SK-N-SH (cell line): ENCODE measurements around the gene SEMA3G. TPM values are rescaled to one million over a fixed set of nuclear protein-coding genes. Genes with fewer than 3 reads are reported as not detected.

ENCODE experiments used
- CTCF ChIA-PET: fragments of 300-600, 350-600 bp; formaldehyde crosslinking; extraction: SDS; loops from one replicate; lab custom pipeline; 2021; lab: Yijun Ruan, JAX
- POLR2A ChIA-PET: fragments of 350-600 bp; sonication (Branson Sonifier 250); formaldehyde crosslinking; extraction: SDS; loops from one replicate; lab custom pipeline; 2020; ENCODE audit warnings: antibody characterized with exemption, inconsistent platforms; lab: Yijun Ruan, JAX
- DNase-seq: peaks from one replicate; pipeline ENCODE4 v3.0.0; 2012
- H2AFZ ChIP-seq: fragments of 200-600 bp; sonication (generic); 2 replicates; pipeline ENCODE4 v1.8.1; 2016; ENCODE audit warnings: antibody characterized with exemption, mild to moderate bottlenecking, low read depth
- H3F3A ChIP-seq: fragments of 200-600 bp; sonication (generic); replicated peaks from 2 replicates; pipeline ENCODE3; 2016; ENCODE audit warnings: antibody characterized with exemption, mild to moderate bottlenecking; ENCODE audit not compliant: insufficient read depth
- H3K27ac ChIP-seq, 2 experiments: fragments of 200-500 bp in 1 of 2; fragments of 200-600 bp in 1 of 2; sonication (Bioruptor generic) in 1 of 2; sonication (generic), shearing (Covaris generic) in 1 of 2; 2 replicates each; pipeline versions ENCODE4 v1.5.1 to v1.6.1; 2014 to 2016; ENCODE audit warnings: low read depth in 2 of 2, inconsistent platforms in 1 of 2, low read length in 1 of 2, mild to moderate bottlenecking in 1 of 2, mixed read lengths in 1 of 2
- H3K27me3 ChIP-seq: fragments of 200-600 bp; sonication (generic), shearing (Covaris generic); 2 replicates; pipeline ENCODE4 v1.6.1; 2016; ENCODE audit warnings: mixed run types; ENCODE audit not compliant: insufficient read depth
- H3K36me3 ChIP-seq, 2 experiments: fragments of 200-500 bp in 1 of 2; fragments of 200-600 bp in 1 of 2; sonication (Bioruptor generic) in 1 of 2; sonication (generic) in 1 of 2; replicated peaks in 1 of 2; 2 replicates each; pipeline versions ENCODE3 to v1.5.1; 2014 to 2016; ENCODE audit warnings: low read length in 1 of 2, mild to moderate bottlenecking in 1 of 2; ENCODE audit not compliant: insufficient read depth in 2 of 2, control insufficient read depth in 1 of 2
- H3K4me1 ChIP-seq, 2 experiments: fragments of 200-500 bp in 1 of 2; fragments of 200-600 bp in 1 of 2; sonication (Bioruptor generic) in 1 of 2; sonication (generic), shearing (Covaris generic) in 1 of 2; 2 replicates each; pipeline versions ENCODE4 v1.5.1 to v1.6.1; 2014 to 2016; ENCODE audit warnings: low read depth in 1 of 2, low read length in 1 of 2, mixed run types in 1 of 2; ENCODE audit not compliant: insufficient read depth in 2 of 2, control insufficient read depth in 1 of 2
- H3K4me2 ChIP-seq: fragments of 200-600 bp; sonication (generic), shearing (Covaris generic); 2 replicates; pipeline ENCODE4 v1.6.1; 2017; ENCODE audit warnings: mixed run types
- H3K4me3 ChIP-seq, 2 experiments: fragments of 200-500 bp in 1 of 2; fragments of 200-600 bp in 1 of 2; sonication (Bioruptor generic) in 1 of 2; sonication (generic), shearing (Covaris generic) in 1 of 2; 2 replicates each; pipeline versions ENCODE4 v1.5.1 to v1.8.1; 2014 to 2016; ENCODE audit warnings: low read depth in 2 of 2, inconsistent platforms in 1 of 2, low read length in 1 of 2, mild to moderate bottlenecking in 1 of 2, mixed read lengths in 1 of 2, moderate library complexity in 1 of 2
- H3K79me2 ChIP-seq: fragments of 200-600 bp; sonication (generic); 2 replicates; pipeline ENCODE4 v1.8.1; 2017; ENCODE audit warnings: mild to moderate bottlenecking; ENCODE audit not compliant: insufficient read depth
- H3K9ac ChIP-seq: fragments of 200-600 bp; sonication (generic); 2 replicates; pipeline ENCODE4 v1.6.1; 2017; ENCODE audit warnings: mixed run types
- H3K9me2 ChIP-seq: fragments of 200-600 bp; sonication (generic); 2 replicates; pipeline ENCODE4 v1.6.1; 2017; ENCODE audit warnings: mixed run types
- H3K9me3 ChIP-seq: fragments of 200-600 bp; sonication (generic); 2 replicates; pipeline ENCODE4 v1.6.1; 2017; ENCODE audit warnings: mixed run types, mild to moderate bottlenecking, moderate library complexity
- H4K20me1 ChIP-seq: fragments of 200-600 bp; sonication (generic); 2 replicates; pipeline ENCODE4 v1.6.1; 2017; ENCODE audit warnings: mild to moderate bottlenecking, mixed run types; ENCODE audit not compliant: insufficient read depth
- CHD2 ChIP-seq: fragments of 150-350 bp; IDR thresholded peaks from 2 replicates; pipeline ENCODE4 v1.6.1; 2018; ENCODE audit warnings: low read length; ENCODE audit not compliant: partially characterized antibody
- EP300 ChIP-seq, 2 experiments: IDR thresholded peaks; 2 replicates each; pipeline versions ENCODE4 v1.4.0 to v1.6.1; 2012; ENCODE audit warnings: borderline replicate concordance in 1 of 2, low read depth in 1 of 2, low read length in 1 of 2
- EZH2phosphoT487 ChIP-seq: fragments of 200-600 bp; sonication (generic); IDR thresholded peaks from 2 replicates; pipeline ENCODE4 v1.6.1; 2017; ENCODE audit warnings: low read depth, mixed run types, mild to moderate bottlenecking, antibody characterized with exemption, moderate library complexity, borderline replicate concordance
- FOSL2 ChIP-seq: IDR thresholded peaks from 2 replicates; pipeline ENCODE4 v1.4.0; 2012; ENCODE audit warnings: low read depth, mild to moderate bottlenecking, moderate library complexity, borderline replicate concordance
- FOXJ3 ChIP-seq: sonication (generic); formaldehyde crosslinking; IDR thresholded peaks from 2 replicates; pipeline ENCODE4 v1.5.1; 2020; ENCODE audit warnings: mild to moderate bottlenecking, missing genetic modification reagents
- GATA2 ChIP-seq: sonication (generic); formaldehyde crosslinking; IDR thresholded peaks from 2 replicates; pipeline ENCODE4 v1.5.0; 2020; ENCODE audit warnings: mild to moderate bottlenecking, missing genetic modification reagents
- JUND ChIP-seq: IDR thresholded peaks from 2 replicates; pipeline ENCODE4 v1.4.0; 2012
- MXI1 ChIP-seq: IDR thresholded peaks from 2 replicates; pipeline ENCODE4 v1.6.1; 2012; ENCODE audit warnings: mild to moderate bottlenecking, low read depth, low read length, improper control_type of control experiment
- POLR2AphosphoS5 ChIP-seq: IDR thresholded peaks from 2 replicates; pipeline ENCODE4 v1.6.1; 2012; ENCODE audit warnings: low read depth, low read length
- RAD21 ChIP-seq: IDR thresholded peaks from 2 replicates; pipeline ENCODE4 v1.6.1; 2012; ENCODE audit warnings: mild to moderate bottlenecking, low read length
- RCOR1 ChIP-seq: fragments of 150-350 bp; IDR thresholded peaks from 2 replicates; pipeline ENCODE4 v1.6.1; 2017; ENCODE audit warnings: antibody characterized with exemption, low read length
- RFX5 ChIP-seq: IDR thresholded peaks from 2 replicates; pipeline ENCODE4 v1.6.1; 2012; ENCODE audit warnings: mild to moderate bottlenecking, improper control_type of control experiment, low read length
- RXRA ChIP-seq: IDR thresholded peaks from 2 replicates; pipeline ENCODE4 v1.4.0; 2012; ENCODE audit warnings: low read depth, mild to moderate bottlenecking, borderline replicate concordance
- SIN3A ChIP-seq: IDR thresholded peaks from 2 replicates; pipeline ENCODE4 v1.6.1; 2012; ENCODE audit warnings: low read depth, mild to moderate bottlenecking, low read length, moderate library complexity, borderline replicate concordance
- TCF12 ChIP-seq: IDR thresholded peaks from 2 replicates; pipeline ENCODE4 v1.4.0; 2012
- TEAD4 ChIP-seq: IDR thresholded peaks from 2 replicates; pipeline ENCODE4 v1.4.0; 2012; ENCODE audit warnings: mild to moderate bottlenecking, borderline replicate concordance; ENCODE audit not compliant: insufficient read depth
- WGBS: methylation state at CpG from one replicate; pipeline ENCODE4 v1.1.6; 2017; ENCODE audit warnings: low lambda C conversion rate; 5-methylcytosine and 5-hydroxymethylcytosine counted together
- polyA plus RNA-seq, 3 experiments: library from polyadenylated mRNA; depleted of rRNA; stranded (reverse); fragments of >200 nt; gene quantifications; 2 replicates each; pipeline ENCODE4 v1.2.3, GENCODE V29; 2012
- TF ChIP-seq, protein P1 (sequence below): fragments of 200-600 bp; sonication (generic); IDR thresholded peaks from 2 replicates; pipeline ENCODE4 v1.6.1; 2017; ENCODE audit warnings: antibody characterized with exemption, mild to moderate bottlenecking, moderate library complexity
- TF ChIP-seq, protein P2 (sequence below): IDR thresholded peaks from 2 replicates; pipeline ENCODE4; 2012
- TF ChIP-seq, protein P3 (sequence below): IDR thresholded peaks from 2 replicates; pipeline ENCODE4 v1.4.0; 2012; ENCODE audit warnings: low read depth

SEMA3G gene
- polyA plus RNA-seq, 1 of the 3 experiments (the other 2 are of a cell fraction), result 0.13 TPM

DNA sequence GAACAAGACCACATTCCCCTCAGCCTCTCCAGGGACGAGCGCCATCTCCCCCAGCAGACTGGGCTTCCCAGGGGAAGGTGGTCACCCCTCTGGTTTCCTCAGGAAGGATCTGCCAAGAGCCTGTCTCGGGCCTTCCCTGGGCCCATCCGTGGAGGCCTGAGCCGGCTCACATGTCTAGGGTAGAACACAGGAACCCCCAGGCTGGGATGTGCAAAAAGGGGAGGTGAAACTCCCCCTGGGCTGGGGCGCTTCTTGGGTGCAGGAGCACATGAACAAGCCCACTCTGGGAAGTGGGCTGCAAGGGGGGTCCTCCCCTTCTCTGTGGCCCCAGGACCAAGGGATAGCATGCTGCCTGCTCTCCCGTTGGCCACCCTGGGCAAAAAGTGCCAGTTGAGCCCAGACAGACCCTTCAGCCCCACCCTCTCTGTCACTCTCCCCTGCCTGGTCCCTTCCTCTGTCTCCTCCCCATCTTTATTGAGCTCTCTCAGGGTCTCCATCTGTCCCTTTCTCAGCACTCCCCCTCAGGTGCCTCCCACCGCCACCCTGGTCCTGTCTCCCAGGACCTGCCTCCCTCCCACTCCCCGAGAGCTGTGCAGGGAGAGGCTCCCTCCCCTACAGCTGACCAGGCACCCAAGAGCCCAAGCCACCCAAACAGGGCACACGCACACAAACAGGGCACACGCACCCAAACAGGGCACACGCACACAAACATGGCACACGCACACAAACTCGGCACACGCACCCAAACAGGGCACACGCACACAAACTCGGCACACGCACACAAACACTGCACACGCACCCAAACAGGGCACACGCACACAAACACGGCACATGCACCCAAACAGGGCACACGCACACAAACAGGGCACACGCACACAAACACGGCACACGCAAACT, 864 bp downstream of the SEMA3G start:
- no peak for TF ChIP-seq RAD21
- TF ChIP-seq, protein P1, sequence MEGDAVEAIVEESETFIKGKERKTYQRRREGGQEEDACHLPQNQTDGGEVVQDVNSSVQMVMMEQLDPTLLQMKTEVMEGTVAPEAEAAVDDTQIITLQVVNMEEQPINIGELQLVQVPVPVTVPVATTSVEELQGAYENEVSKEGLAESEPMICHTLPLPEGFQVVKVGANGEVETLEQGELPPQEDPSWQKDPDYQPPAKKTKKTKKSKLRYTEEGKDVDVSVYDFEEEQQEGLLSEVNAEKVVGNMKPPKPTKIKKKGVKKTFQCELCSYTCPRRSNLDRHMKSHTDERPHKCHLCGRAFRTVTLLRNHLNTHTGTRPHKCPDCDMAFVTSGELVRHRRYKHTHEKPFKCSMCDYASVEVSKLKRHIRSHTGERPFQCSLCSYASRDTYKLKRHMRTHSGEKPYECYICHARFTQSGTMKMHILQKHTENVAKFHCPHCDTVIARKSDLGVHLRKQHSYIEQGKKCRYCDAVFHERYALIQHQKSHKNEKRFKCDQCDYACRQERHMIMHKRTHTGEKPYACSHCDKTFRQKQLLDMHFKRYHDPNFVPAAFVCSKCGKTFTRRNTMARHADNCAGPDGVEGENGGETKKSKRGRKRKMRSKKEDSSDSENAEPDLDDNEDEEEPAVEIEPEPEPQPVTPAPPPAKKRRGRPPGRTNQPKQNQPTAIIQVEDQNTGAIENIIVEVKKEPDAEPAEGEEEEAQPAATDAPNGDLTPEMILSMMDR, result no peak
- TF ChIP-seq, protein P2, sequence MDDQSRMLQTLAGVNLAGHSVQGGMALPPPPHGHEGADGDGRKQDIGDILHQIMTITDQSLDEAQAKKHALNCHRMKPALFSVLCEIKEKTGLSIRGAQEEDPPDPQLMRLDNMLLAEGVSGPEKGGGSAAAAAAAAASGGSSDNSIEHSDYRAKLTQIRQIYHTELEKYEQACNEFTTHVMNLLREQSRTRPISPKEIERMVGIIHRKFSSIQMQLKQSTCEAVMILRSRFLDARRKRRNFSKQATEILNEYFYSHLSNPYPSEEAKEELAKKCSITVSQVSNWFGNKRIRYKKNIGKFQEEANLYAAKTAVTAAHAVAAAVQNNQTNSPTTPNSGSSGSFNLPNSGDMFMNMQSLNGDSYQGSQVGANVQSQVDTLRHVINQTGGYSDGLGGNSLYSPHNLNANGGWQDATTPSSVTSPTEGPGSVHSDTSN, result no peak
- TF ChIP-seq RCOR1, result no peak
- no peak for TF ChIP-seq JUND
- no peak for TF ChIP-seq SIN3A
- TF ChIP-seq RFX5, result no peak
- TF ChIP-seq FOXJ3 (CRISPR knock-in tag), result no peak
- no peak for TF ChIP-seq POLR2AphosphoS5
- TF ChIP-seq FOSL2, result no peak
- no peak for TF ChIP-seq GATA2 (CRISPR knock-in tag)
- no peak for TF ChIP-seq TCF12
- TF ChIP-seq, protein P3, sequence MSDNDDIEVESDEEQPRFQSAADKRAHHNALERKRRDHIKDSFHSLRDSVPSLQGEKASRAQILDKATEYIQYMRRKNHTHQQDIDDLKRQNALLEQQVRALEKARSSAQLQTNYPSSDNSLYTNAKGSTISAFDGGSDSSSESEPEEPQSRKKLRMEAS, result no peak
- Histone ChIP-seq H3K4me3 (no peak overlapping the region), H3F3A (no peaks in the 10 kb centered on the region), H2AFZ (no peak overlapping the region), H3K27ac (no peak overlapping the region), H4K20me1 (no peaks in the 10 kb centered on the region), H3K4me2 (no peak overlapping the region), H3K9me3 (no peaks in the 10 kb centered on the region), H3K4me1 (peaks cover 0 to 3% of the 10 kb centered on the region in 2 experiments; a peak in 1 of 4 replicates), H3K9ac (no peak overlapping the region), H3K36me3 (no peaks in the 10 kb centered on the region), H3K79me2 (no peaks in the 10 kb centered on the region), H3K27me3 (no peaks in the 10 kb centered on the region), H3K9me2 (no peaks in the 10 kb centered on the region)
- CTCF ChIA-PET, result interaction anchor here (2.8 to 16.5 kb wide), 2 partner anchors 18 to 105 kb away, joined by 12 to 578 read pairs; no protein-coding TSS in a partner anchor
- POLR2A ChIA-PET, result no interaction called here
- DNase-seq, result no peak
- WGBS, result 87% methylated on average over 22 of the region's 25 CpGs

DNA sequence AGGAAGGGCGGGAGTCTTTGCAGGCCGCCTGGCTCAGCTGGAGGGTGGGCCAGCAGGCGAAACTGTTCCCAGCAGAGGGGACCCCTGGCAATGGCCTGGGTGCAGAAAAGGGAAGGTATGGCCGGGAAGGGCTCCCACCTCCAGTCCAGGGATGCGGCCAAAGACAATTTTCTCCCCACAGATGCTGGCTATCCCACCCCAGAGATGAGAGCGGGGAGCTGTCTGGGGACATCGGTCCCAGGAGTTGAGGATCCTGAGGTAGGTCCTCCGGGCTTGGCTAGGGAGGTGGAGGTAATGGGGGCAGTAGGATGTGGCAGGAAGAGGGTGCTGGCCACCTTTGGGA, 1.7 kb downstream of the SEMA3G start:
- H3K79me2 ChIP-seq, result no peaks in the 10 kb centered on the region
- H3K9me2 ChIP-seq, result no peaks in the 10 kb centered on the region
- H3K4me1 ChIP-seq, result peaks cover 0 to 3% of the 10 kb centered on the region in 2 experiments; a peak in 1 of 4 replicates
- no peaks in the 10 kb centered on the region for H3K27me3 ChIP-seq
- no peak overlapping the region for H2AFZ ChIP-seq
- TF ChIP-seq EP300 (IDR thresholded peaks at IDR 0.05; ENCODE audit: borderline replicate concordance in 1 of 2, low read depth in 1 of 2, low read length in 1 of 2) (no peak), CHD2 (no peak), RXRA (no peak), EZH2phosphoT487 (no peak), TEAD4 (no peak), MXI1 (no peak), FOXJ3 (CRISPR knock-in tag) (no peak)
- TF ChIP-seq, protein P1, result no peak
- TF ChIP-seq, all 33 proteins: peak for 0
- Histone ChIP-seq H3K4me2 (no peak overlapping the region), H4K20me1 (no peaks in the 10 kb centered on the region), H3K4me3 (no peak overlapping the region), H3K27ac (no peak overlapping the region), H3K9ac (no peak overlapping the region), H3F3A (no peaks in the 10 kb centered on the region), H3K9me3 (no peaks in the 10 kb centered on the region), H3K36me3 (no peaks in the 10 kb centered on the region)
- ChIA-PET POLR2A (no interaction called here), CTCF (interaction anchor here (1.5 to 16.5 kb wide), 2 partner anchors 8 to 18 kb away, joined by 5 to 578 read pairs; no protein-coding TSS in a partner anchor)
- DNase-seq, result no peak
- WGBS, result 63% methylated on average over 6 of the region's 8 CpGs
